DND-41 (cell line): Measurements from ENCODE around the gene NOL9.

Experiments used
- ATAC-seq: fragments of 200-7000 bp; cut with Tn5 transposase; 3 replicates; pipeline ENCODE4 v1.9.1; 2021; ENCODE audit warnings: low read depth; ENCODE audit not compliant: insufficient read depth
- DNase-seq: peaks from one replicate; pipeline ENCODE4 v3.0.0-alpha.2; 2020
- H2AFZ ChIP-seq: 2 replicates; pipeline ENCODE4 v1.6.0; 2012; ENCODE audit warnings: low read depth, low read length
- H3K27ac ChIP-seq: 2 replicates; pipeline ENCODE4 v1.5.1; 2012; ENCODE audit warnings: low read length, inconsistent platforms
- H3K27me3 ChIP-seq: fragments of 200-600 bp; sonication (generic); 2 replicates; pipeline ENCODE4 v1.6.0; 2012; ENCODE audit warnings: low read length, mild to moderate bottlenecking, inconsistent platforms; ENCODE audit not compliant: insufficient read depth, poor library complexity
- H3K36me3 ChIP-seq: 2 replicates; pipeline ENCODE4 v1.5.1; 2012; ENCODE audit warnings: low read length, inconsistent platforms; ENCODE audit not compliant: insufficient read depth
- H3K4me1 ChIP-seq: 2 replicates; pipeline ENCODE4 v1.5.1; 2012; ENCODE audit warnings: mild to moderate bottlenecking, low read length; ENCODE audit not compliant: insufficient read depth
- H3K4me2 ChIP-seq: 2 replicates; pipeline ENCODE4 v1.6.0; 2012; ENCODE audit warnings: mild to moderate bottlenecking, moderate library complexity, low read length, inconsistent platforms; ENCODE audit not compliant: insufficient read depth
- H3K4me3 ChIP-seq, 2 experiments: fragments of 200-600 bp in 1 of 2; shearing (Covaris generic) in 1 of 2; 2 replicates each; pipeline ENCODE4 v1.5.1; 2012 to 2016; ENCODE audit warnings: inconsistent platforms in 2 of 2, low read length in 2 of 2, mild to moderate bottlenecking in 2 of 2, low read depth in 1 of 2, moderate library complexity in 1 of 2
- H3K79me2 ChIP-seq: 2 replicates; pipeline ENCODE4 v1.6.0; 2012; ENCODE audit warnings: low read length, inconsistent platforms; ENCODE audit not compliant: insufficient read depth
- H3K9ac ChIP-seq: 2 replicates; pipeline ENCODE4 v1.6.0; 2012; ENCODE audit warnings: low read depth, mild to moderate bottlenecking, inconsistent platforms, low read length, moderate library complexity
- H3K9me3 ChIP-seq: 2 replicates; pipeline ENCODE4 v1.5.1; 2012; ENCODE audit warnings: low read length, moderate library complexity, mild to moderate bottlenecking, inconsistent platforms; ENCODE audit not compliant: insufficient read depth, severe bottlenecking
- H4K20me1 ChIP-seq: 2 replicates; pipeline ENCODE4 v1.6.0; 2012; ENCODE audit warnings: low read length; ENCODE audit not compliant: insufficient read depth
- EZH2 ChIP-seq: IDR thresholded peaks from 3 replicates; pipeline ENCODE4 v1.6.1; 2012; ENCODE audit warnings: borderline replicate concordance, low read depth, mild to moderate bottlenecking, moderate library complexity, low read length, inconsistent platforms; ENCODE audit not compliant: severe bottlenecking
- TF ChIP-seq, protein P1 (sequence below): IDR thresholded peaks from 2 replicates; pipeline ENCODE4 v1.5.1; 2012; ENCODE audit warnings: borderline replicate concordance, low read length, moderate library complexity, mild to moderate bottlenecking; ENCODE audit not compliant: poor library complexity, severe bottlenecking; ENCODE audit errors: extremely low read depth

Gene NOL9

DNA sequence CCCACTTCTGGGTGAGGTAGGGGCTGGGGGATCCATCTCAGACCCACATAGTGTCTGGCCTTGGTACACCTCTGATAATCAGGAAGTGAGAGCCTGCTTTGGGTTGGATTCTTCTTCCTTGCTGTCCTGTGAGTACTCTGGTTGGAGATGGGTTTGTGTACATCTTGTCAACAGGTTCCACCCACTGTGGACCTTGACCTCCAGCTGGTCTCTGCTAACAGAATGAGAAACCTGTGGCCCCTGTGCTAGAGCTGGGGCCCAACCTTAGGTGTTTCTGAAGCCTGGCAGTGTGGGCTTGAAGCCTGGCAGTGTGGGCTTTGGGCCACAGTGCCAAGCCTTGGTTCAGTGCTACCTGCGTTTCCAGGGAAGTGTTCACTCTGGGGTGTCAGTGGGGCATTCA, 28.1 kb upstream of the NOL9 start:
- H3K27me3 ChIP-seq, result no peaks in the 10 kb centered on the region
- peaks cover 31% of the 10 kb centered on the region for H3K4me1 ChIP-seq
- peak overlapping the region; percentile 100; the same call in 1 of the 2 replicates for H3K4me2 ChIP-seq
- H3K79me2 ChIP-seq, result peaks cover 26% of the 10 kb centered on the region
- no peak overlapping the region for H2AFZ ChIP-seq
- H3K4me3 ChIP-seq, result no peak overlapping the region
- TF ChIP-seq, protein P1, sequence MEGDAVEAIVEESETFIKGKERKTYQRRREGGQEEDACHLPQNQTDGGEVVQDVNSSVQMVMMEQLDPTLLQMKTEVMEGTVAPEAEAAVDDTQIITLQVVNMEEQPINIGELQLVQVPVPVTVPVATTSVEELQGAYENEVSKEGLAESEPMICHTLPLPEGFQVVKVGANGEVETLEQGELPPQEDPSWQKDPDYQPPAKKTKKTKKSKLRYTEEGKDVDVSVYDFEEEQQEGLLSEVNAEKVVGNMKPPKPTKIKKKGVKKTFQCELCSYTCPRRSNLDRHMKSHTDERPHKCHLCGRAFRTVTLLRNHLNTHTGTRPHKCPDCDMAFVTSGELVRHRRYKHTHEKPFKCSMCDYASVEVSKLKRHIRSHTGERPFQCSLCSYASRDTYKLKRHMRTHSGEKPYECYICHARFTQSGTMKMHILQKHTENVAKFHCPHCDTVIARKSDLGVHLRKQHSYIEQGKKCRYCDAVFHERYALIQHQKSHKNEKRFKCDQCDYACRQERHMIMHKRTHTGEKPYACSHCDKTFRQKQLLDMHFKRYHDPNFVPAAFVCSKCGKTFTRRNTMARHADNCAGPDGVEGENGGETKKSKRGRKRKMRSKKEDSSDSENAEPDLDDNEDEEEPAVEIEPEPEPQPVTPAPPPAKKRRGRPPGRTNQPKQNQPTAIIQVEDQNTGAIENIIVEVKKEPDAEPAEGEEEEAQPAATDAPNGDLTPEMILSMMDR, result no peak
- no peak for TF ChIP-seq EZH2
- H3K27ac ChIP-seq, result no peak overlapping the region
- ATAC-seq (no peak), DNase-seq (no peak)
- H3K36me3 ChIP-seq, result peaks cover 17% of the 10 kb centered on the region
- H3K9me3 ChIP-seq, result no peaks in the 10 kb centered on the region
- no peak overlapping the region for H3K9ac ChIP-seq
- peaks cover 33% of the 10 kb centered on the region for H4K20me1 ChIP-seq

GRCh38 chr1:6581561-6582305, 27.4 kb upstream of the NOL9 start:
- Histone ChIP-seq H3K9me3 (no peaks in the 10 kb centered on the region), H3K27ac (no peak overlapping the region), H3K4me2 (peak overlapping the region; percentile 100), H3K4me3 (no peak overlapping the region), H2AFZ (no peak overlapping the region), H4K20me1 (peaks cover 27% of the 10 kb centered on the region), H3K79me2 (peaks cover 26% of the 10 kb centered on the region), H3K27me3 (no peaks in the 10 kb centered on the region), H3K36me3 (peaks cover 13% of the 10 kb centered on the region), H3K9ac (0 out of 2 replicates have a peak overlapping the region, but pooled peaks have one; percentile 6), H3K4me1 (peaks cover 31% of the 10 kb centered on the region)
- ATAC-seq, result no peak
- DNase-seq, result no peak
- no peak for TF ChIP-seq EZH2
- TF ChIP-seq, protein P1, result no peak

DNA sequence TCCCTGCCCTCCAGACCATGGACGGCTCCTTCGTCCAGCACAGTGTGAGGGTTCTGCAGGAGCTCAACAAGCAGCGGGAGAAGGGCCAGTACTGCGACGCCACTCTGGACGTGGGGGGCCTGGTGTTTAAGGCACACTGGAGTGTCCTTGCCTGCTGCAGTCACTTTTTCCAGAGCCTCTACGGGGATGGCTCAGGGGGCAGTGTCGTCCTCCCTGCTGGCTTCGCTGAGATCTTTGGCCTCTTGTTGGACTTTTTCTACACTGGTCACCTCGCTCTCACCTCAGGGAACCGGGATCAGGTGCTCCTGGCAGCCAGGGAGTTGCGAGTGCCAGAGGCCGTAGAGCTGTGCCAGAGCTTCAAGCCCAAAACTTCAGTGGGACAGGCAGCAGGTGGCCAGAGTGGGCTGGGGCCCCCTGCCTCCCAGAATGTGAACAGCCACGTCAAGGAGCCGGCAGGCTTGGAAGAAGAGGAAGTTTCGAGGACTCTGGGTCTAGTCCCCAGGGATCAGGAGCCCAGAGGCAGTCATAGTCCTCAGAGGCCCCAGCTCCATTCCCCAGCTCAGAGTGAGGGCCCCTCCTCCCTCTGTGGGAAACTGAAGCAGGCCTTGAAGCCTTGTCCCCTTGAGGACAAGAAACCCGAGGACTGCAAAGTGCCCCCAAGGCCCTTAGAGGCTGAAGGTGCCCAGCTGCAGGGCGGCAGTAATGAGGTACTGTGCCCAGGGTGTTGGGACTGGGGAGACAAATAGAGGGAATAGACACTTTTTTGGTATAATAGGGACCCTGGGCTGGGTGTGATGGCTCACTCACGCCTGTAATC, 26.5 kb upstream of the NOL9 start:
- Histone ChIP-seq H2AFZ (peak overlapping the region; percentile 77), H3K9me3 (no peaks in the 10 kb centered on the region), H3K27ac (peak overlapping the region; percentile 68), H3K79me2 (peaks cover 26% of the 10 kb centered on the region), H3K4me3 (peak overlapping the region; percentile 75 to 96; a peak in 3 of 4 replicates), H3K27me3 (no peaks in the 10 kb centered on the region), H4K20me1 (peaks cover 20% of the 10 kb centered on the region), H3K4me1 (peaks cover 31% of the 10 kb centered on the region), H3K4me2 (peak overlapping the region; percentile 100), H3K9ac (peak overlapping the region; percentile 75), H3K36me3 (peaks cover 10% of the 10 kb centered on the region; the same call in 1 of the 2 replicates)
- ATAC-seq (no peak), DNase-seq (no peak)
- TF ChIP-seq, protein P1, result no peak
- TF ChIP-seq EZH2, result no peak
